Adipose tissue (tissue), 3 donors: ENCODE measurements around the gene RPS6KA2. TPM values are rescaled to one million over a fixed set of nuclear protein-coding genes. Genes with fewer than 3 reads are reported as not detected.
"Not testable (repeated sequence)": the region's sequence is repeated elsewhere in the genome, so short reads cannot be mapped to it uniquely, and the experiment has no call there.

Source experiments
- H3K27ac ChIP-seq: one replicate; pipeline ENCODE4 v1.5.1; 2013; ENCODE audit warnings: low read depth, low read length
- WGBS, 3 donors: extraction: QIAGEN DNeasy Blood & Tissue Kit; methylation state at CpG; one replicate each; pipeline ENCODE4 v1.1.7; 2013; 5-methylcytosine and 5-hydroxymethylcytosine counted together
- polyA plus RNA-seq, 3 donors: library from polyadenylated mRNA; stranded (reverse); fragments of 200-250 nt; gene quantifications; one replicate each; pipeline ENCODE4 v1.2.3, GENCODE V29; 2013
- donor health status: healthy with polysubstance abuse.
- donor health status: Bipolar disorder and iron deficiency.
- donor health status: healthy.

RPS6KA2 gene
- polyA plus RNA-seq, 3 donors, result 15.8 to 31.8 (median 23.5) TPM

- no peak overlapping the region for H3K27ac ChIP-seq
- WGBS, 3 donors, result 36 to 79% (median 69%) methylated on average over 4 of the region's 4 CpGs
These were observed 247.3 kb downstream of the RPS6KA2 start for GRCh38 chr6:166379800-166380199.

DNA sequence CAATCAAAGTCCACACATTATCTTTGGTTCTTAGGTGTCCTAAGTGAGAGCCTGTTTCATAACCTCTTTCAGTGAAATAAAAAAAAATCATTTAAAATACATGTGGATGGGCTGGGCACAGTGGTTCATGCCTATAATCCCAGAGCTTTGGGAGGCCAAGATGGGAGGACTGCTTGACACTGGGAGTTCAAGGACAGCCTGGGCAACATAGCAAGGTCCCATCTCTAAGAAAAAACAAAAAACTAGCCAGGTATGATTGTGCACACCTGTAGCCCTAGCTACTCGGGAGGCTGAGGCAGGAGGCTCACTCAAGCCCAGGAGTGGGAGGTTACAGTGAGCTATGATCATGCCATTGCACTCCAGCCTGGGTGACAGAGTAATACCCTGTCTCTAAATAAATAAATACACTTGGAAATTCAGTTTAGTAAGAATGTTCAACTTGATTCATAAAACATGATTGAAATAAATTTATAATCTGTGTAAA, 247.9 kb downstream of the RPS6KA2 start:
- H3K27ac ChIP-seq, result no peak overlapping the region
- WGBS, 3 donors, result 71 to 98% (median 97%) methylated on average over 1 of the region's 1 CpG

DNA sequence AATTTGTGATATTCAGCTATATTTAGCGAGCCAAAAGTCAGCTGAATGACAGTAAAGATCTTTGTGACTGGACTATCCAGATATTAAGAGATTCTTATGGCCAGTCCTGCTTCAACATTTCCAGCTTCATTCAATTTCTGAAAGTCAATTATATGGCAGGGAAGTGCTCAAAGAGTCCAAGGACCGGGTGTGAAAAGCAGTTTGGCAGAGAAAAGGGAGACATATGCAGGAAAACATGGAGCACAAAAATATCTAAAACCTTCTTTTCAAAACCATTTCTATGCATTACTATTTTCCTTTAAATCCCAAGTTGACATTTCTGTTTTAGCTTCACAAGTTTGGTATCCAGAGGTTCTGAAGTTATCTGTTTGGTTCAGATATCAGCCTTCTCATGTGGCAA, 249.3 kb downstream of the RPS6KA2 start:
- 48 to 74% (median 72%) methylated on average over 2 of the region's 2 CpGs for WGBS, 3 donors
- H3K27ac ChIP-seq, result no peak overlapping the region

DNA sequence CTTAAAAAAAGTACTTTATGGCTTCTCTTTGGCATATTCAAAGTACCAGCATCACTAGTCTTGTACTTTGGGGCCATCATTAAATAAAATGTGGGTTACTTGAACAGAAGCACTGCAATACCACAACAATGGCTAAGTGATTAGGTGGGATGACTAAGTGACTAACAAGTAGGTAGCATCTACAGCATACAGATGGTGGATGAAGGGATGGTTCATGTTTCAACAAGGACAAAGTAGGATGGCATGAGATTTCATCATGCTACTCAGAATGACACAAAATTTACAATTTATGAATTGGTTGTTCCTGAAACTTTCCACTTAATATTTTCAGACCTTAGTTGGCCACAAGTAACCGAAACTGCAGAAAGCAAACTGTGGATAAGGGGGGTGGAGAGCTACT, 252.0 kb downstream of the RPS6KA2 start:
- no peak overlapping the region for H3K27ac ChIP-seq
- WGBS, 3 donors, result 96 to 97% (median 96%) methylated on average over 1 of the region's 1 CpG

GRCh38 chr6:166370489-166370888, 256.6 kb downstream of the RPS6KA2 start:
- H3K27ac ChIP-seq, result no peak overlapping the region
- WGBS, 3 donors, result 92 to 95% (median 93%) methylated on average over 3 of the region's 3 CpGs

- WGBS, 3 donors, result 73 to 84% (median 75%) methylated on average over 3 of the region's 3 CpGs
- H3K27ac ChIP-seq, result no peak overlapping the region
These were observed 257.3 kb downstream of the RPS6KA2 start for GRCh38 chr6:166369782-166370181.

- 83 to 97% (median 89%) methylated on average over 3 of the region's 3 CpGs for WGBS, 3 donors
- H3K27ac ChIP-seq, result no peak overlapping the region
These were observed 260.1 kb downstream of the RPS6KA2 start for GRCh38 chr6:166366921-166367320.

GRCh38 chr6:166365806-166366205, 261.2 kb downstream of the RPS6KA2 start:
- no peak overlapping the region for H3K27ac ChIP-seq
- WGBS, 3 donors, result 85 to 89% (median 86%) methylated on average over 6 of the region's 6 CpGs

DNA sequence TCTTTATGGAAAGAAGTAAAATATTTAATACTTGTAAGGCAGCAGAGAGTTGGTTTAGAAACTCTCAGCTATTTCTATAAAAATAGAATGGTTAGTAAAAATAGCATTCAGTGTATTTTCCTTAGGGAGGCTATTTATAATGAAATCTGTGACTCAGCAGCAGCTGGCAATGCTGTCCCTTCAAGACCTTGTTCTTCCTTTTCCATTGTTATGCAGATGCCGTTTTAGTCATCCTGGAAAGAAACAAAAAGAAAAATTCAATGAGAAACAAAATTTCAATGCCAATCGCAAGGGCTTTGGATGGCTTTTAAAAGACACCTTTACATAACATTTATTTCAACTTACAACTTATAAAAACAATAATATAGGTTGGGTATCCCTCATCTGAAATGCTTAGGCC, 261.8 kb downstream of the RPS6KA2 start:
- H3K27ac ChIP-seq, result no peak overlapping the region
- WGBS, 3 donors, result 49 to 77% (median 56%) methylated on average over 2 of the region's 2 CpGs

DNA sequence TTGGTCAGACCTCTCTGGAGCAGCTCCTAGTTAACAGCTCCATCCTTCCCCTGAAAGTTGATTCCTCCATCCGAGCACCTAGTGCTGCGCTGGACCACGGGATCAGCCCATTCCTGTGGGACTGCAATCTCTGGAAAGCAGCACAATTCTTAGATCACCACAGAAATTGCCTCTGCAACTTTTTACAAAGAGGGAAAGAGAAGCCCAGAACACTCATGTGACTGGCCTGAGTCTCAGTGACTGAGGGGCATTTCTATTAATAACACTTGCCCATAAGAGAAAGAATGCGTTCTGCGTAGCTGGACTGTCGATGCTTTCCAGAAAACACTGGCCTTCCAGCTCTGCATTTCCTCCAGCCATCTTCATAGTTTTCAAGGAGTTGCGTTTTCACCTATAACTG, 262.6 kb downstream of the RPS6KA2 start:
- H3K27ac ChIP-seq, result no peak overlapping the region
- 65 to 90% (median 76%) methylated on average over 7 of the region's 7 CpGs for WGBS, 3 donors

- WGBS, 3 donors, result 97 to 99% (median 98%) methylated on average over 4 of the region's 4 CpGs
- not testable (repeated sequence) for H3K27ac ChIP-seq
These were observed 264.6 kb downstream of the RPS6KA2 start for GRCh38 chr6:166362427-166362826.

GRCh38 chr6:166361077-166361429, 266.0 kb downstream of the RPS6KA2 start:
- H3K27ac ChIP-seq, result no peak overlapping the region
- WGBS, 3 donors, result 36 to 70% (median 61%) methylated on average over 3 of the region's 3 CpGs

DNA sequence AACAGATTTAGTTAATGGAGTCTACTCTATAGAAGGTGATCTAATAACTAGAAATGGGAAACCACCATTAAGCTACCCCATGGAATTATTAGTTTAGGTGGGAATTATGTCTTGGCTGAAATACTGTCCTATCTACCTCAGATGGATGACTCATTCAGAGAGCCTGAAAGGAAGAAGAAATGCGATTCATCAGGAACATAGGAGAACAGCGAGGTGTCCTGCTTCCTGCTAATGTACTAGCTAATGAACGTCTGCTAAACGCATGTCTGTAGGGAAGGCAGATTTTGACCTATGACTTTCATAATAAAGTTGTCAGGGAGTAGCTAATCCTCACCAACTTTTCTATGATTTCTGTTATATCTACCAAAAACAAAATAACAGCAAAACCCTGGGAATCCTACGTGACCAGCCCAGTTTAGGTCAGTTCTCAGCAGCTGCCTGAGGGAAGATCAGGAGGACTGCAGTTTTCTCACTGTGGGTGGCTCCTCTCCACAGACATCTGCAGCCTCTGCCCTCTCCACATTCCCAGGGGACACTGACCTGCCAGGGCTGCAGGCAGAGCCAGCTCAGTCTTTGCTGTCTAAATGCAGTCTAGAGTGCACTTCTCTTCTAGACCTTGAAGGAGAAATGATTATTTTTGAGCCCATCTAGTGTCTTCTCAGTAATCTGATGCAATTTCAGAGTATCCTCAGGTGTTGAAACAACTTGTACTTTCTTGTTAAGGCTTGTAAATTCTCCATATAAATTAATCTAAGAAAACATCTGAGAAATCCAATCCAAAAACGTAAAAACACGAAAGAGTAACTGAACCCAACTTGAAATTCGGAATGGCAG, 266.6 kb downstream of the RPS6KA2 start:
- WGBS, 3 donors, result 49 to 83% (median 51%) methylated on average over 8 of the region's 8 CpGs
- no peak overlapping the region for H3K27ac ChIP-seq

Other genes starting within 250 kb of the RPS6KA2 start
- gene MPC1, start 244.3 kb downstream of the RPS6KA2 start, polyA plus RNA-seq, result 100 to 1,000 TPM in 2 of 3 donors, 10 to 100 TPM in 1; 37.3 to 119 (median 111) TPM
- under 1 TPM; 0.08 to 0.22 (median 0.18) TPM for gene RAMACL, start 40.6 kb downstream of the RPS6KA2 start, polyA plus RNA-seq